Smooth muscle cell (in vitro differentiated cells): ENCODE measurements around the gene AGO1. TPM values are rescaled to one million over a fixed set of nuclear protein-coding genes. Genes with fewer than 3 reads are reported as not detected.
"Not testable (repeated sequence)": the region's sequence is repeated elsewhere in the genome, so short reads cannot be mapped to it uniquely, and the experiment has no call there.

Experiments
- DNase-seq: peaks from one replicate; lab custom pipeline; 2025; ENCODE audit not compliant: unreplicated experiment; lab: John Stamatoyannopoulos, UW
- H2AFZ ChIP-seq: fragments of 200-600 bp; sonication (generic); 2 replicates; pipeline ENCODE4 v1.6.0; 2016; ENCODE audit warnings: antibody characterized with exemption, low read depth, mild to moderate bottlenecking
- H3F3A ChIP-seq: fragments of 200-600 bp; sonication (generic); 2 replicates; pipeline ENCODE4 v1.6.0; 2017; ENCODE audit warnings: antibody characterized with exemption, low read depth
- H3K27ac ChIP-seq: fragments of 200-600 bp; sonication (generic); 2 replicates; pipeline ENCODE4 v1.5.1; 2016; ENCODE audit warnings: low read depth, mild to moderate bottlenecking
- H3K27me3 ChIP-seq: fragments of 200-600 bp; sonication (generic); 2 replicates; pipeline ENCODE4 v1.6.1; 2016; ENCODE audit warnings: low read depth, mild to moderate bottlenecking
- H3K36me3 ChIP-seq: fragments of 200-600 bp; sonication (generic); 2 replicates; pipeline ENCODE4 v1.5.1; 2016; ENCODE audit warnings: low read depth
- H3K4me1 ChIP-seq: fragments of 200-600 bp; sonication (generic); 2 replicates; pipeline ENCODE4 v1.5.1; 2016; ENCODE audit warnings: low read depth
- H3K4me2 ChIP-seq: fragments of 200-600 bp; sonication (generic); 2 replicates; pipeline ENCODE4 v1.6.0; 2016; ENCODE audit warnings: mild to moderate bottlenecking
- H3K4me3 ChIP-seq: fragments of 200-600 bp; sonication (generic); 2 replicates; pipeline ENCODE4 v1.5.1; 2016; ENCODE audit warnings: mild to moderate bottlenecking
- H3K79me2 ChIP-seq: fragments of 200-600 bp; sonication (generic); 2 replicates; pipeline ENCODE4 v1.6.0; 2016; ENCODE audit warnings: low read depth, mild to moderate bottlenecking
- H3K9ac ChIP-seq: fragments of 200-600 bp; sonication (generic); 2 replicates; pipeline ENCODE4 v1.6.0; 2016; ENCODE audit warnings: low read depth
- H3K9me3 ChIP-seq: fragments of 200-600 bp; sonication (generic); replicated peaks from 2 replicates; pipeline ENCODE4 v1.5.1; 2016; ENCODE audit warnings: low read depth
- H4K20me1 ChIP-seq: fragments of 200-600 bp; sonication (generic); 2 replicates; pipeline ENCODE4 v1.6.0; 2016; ENCODE audit warnings: low read depth
- WGBS: methylation state at CpG from one replicate; pipeline ENCODE4 v1.1.7; 2016; ENCODE audit warnings: low lambda C conversion rate; 5-methylcytosine and 5-hydroxymethylcytosine counted together
- polyA plus RNA-seq: library from polyadenylated mRNA; unstranded; fragments of >200 nt; fragmentation: Nextera tagmentation; extraction: Ambion mirVana; gene quantifications from 2 replicates; pipeline ENCODE4 v1.2.1, GENCODE V29; 2016
- total RNA-seq: library from RNA; depleted of rRNA; stranded (reverse); fragments of >200 nt; gene quantifications from 2 replicates; pipeline ENCODE4 v1.2.3, GENCODE V29; 2014
- TF ChIP-seq, protein P1 (sequence below): fragments of 200-600 bp; sonication (generic); IDR thresholded peaks from 2 replicates; pipeline ENCODE4 v1.5.1; 2017; ENCODE audit warnings: borderline replicate concordance, mild to moderate bottlenecking, antibody characterized with exemption; ENCODE audit not compliant: insufficient read depth, poor library complexity, severe bottlenecking

The AGO1 gene
- total and polyA plus RNA-seq, 2 experiments from 2014 or later = 4.9 to 10.8 TPM

DNA sequence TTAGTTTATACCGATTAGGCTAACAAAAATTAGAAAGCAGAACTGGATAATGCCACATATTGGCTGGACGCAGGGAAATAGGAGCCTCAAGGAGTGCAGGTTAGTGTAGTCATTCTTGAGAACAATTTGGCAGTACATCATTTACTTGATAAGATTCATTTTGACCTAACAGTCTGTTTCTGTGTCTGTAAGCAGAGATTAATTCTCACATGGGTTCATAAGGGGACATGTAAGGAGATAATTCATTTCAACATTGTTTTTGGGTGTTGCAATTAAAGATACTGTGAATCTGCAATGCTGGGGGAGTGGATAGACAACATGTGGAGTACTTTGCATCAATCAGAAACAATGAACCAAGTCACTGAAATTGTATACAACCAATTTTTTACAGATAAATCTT lies 79.9 kb downstream of the AGO1 start:
- TF ChIP-seq, protein P1, sequence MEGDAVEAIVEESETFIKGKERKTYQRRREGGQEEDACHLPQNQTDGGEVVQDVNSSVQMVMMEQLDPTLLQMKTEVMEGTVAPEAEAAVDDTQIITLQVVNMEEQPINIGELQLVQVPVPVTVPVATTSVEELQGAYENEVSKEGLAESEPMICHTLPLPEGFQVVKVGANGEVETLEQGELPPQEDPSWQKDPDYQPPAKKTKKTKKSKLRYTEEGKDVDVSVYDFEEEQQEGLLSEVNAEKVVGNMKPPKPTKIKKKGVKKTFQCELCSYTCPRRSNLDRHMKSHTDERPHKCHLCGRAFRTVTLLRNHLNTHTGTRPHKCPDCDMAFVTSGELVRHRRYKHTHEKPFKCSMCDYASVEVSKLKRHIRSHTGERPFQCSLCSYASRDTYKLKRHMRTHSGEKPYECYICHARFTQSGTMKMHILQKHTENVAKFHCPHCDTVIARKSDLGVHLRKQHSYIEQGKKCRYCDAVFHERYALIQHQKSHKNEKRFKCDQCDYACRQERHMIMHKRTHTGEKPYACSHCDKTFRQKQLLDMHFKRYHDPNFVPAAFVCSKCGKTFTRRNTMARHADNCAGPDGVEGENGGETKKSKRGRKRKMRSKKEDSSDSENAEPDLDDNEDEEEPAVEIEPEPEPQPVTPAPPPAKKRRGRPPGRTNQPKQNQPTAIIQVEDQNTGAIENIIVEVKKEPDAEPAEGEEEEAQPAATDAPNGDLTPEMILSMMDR = no peak
- no peak overlapping the region for H3K4me2 ChIP-seq
- no peak overlapping the region for H3K4me3 ChIP-seq
- H3K9me3 ChIP-seq = no peaks in the 10 kb centered on the region
- no peaks in the 10 kb centered on the region for H3K27me3 ChIP-seq
- no peaks in the 10 kb centered on the region for H3K4me1 ChIP-seq
- no peaks in the 10 kb centered on the region for H3K36me3 ChIP-seq
- peaks cover 56% of the 10 kb centered on the region for H4K20me1 ChIP-seq
- H3K9ac ChIP-seq = no peak overlapping the region
- H3K79me2 ChIP-seq = peaks cover 62% of the 10 kb centered on the region
- no peak for DNase-seq
- 96% methylated on average over 2 of the region's 2 CpGs for WGBS
- no peak overlapping the region for H3K27ac ChIP-seq
- no peaks in the 10 kb centered on the region for H3F3A ChIP-seq
- H2AFZ ChIP-seq = no peak overlapping the region

DNA sequence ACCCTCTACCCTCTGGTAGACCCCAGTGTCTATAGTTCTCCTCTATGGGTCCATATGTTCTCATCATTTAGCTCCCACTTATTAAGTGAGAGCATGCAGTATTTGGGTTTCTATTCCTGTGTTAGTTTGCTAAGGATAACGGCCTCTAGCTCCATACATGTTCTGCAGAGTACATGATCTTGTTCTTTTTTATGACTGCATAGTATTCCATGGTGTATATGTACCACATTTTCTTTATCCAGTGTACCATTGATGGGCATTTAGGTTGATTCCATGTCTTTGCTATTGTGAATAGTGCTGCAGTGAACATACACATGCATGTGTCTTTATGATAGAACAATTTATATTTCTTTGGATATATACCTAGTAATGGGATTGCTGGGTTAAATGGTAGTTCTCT lies 81.3 kb downstream of the AGO1 start:
- H3K9ac ChIP-seq, H3F3A ChIP-seq, DNase-seq, H3K4me1 ChIP-seq, H3K4me2 ChIP-seq, H3K36me3 ChIP-seq, H3K9me3 ChIP-seq, H3K27me3 ChIP-seq, H3K27ac ChIP-seq, H2AFZ ChIP-seq, H3K4me3 ChIP-seq: not testable (repeated sequence)
- Histone ChIP-seq H4K20me1 (peaks cover 46% of the 10 kb centered on the region), H3K79me2 (peaks cover 56% of the 10 kb centered on the region)
- 100% methylated on average over 1 of the region's 1 CpG for WGBS

DNA sequence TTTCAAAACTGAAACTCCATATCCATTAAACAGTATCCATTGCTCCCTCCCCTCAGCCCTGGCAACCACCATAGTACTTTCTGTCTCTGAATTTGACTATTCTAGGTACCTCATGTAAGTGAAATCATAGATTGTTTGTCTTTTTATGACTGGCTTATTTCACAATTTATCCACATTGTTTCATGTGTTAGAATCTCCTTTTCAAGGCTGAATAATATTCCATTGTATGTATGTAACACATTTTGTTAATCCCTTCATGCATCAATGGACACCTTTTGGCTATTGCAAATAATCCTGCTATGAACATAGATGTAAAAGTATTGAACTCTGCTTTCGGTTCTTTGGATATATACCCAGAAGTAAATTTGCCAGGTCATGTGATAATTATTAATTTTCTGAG lies 85.4 kb downstream of the AGO1 start:
- peaks cover 42% of the 10 kb centered on the region for H3K79me2 ChIP-seq

GRCh38 chr1:35971601-35972000 lies 88.6 kb downstream of the AGO1 start:
- no peak overlapping the region for H3K9ac ChIP-seq
- peaks cover 26% of the 10 kb centered on the region for H3K36me3 ChIP-seq
- H3F3A ChIP-seq = no peaks in the 10 kb centered on the region
- TF ChIP-seq, protein P1 = no peak
- no peak overlapping the region for H2AFZ ChIP-seq
- H3K27me3 ChIP-seq = no peaks in the 10 kb centered on the region
- no peak overlapping the region for H3K27ac ChIP-seq
- 94% methylated on average over 2 of the region's 2 CpGs for WGBS
- H3K4me2 ChIP-seq = no peak overlapping the region
- no peaks in the 10 kb centered on the region for H3K9me3 ChIP-seq
- H3K79me2 ChIP-seq = peaks cover 33% of the 10 kb centered on the region
- no peak for DNase-seq
- H4K20me1 ChIP-seq = peaks cover 15% of the 10 kb centered on the region
- H3K4me1 ChIP-seq = no peaks in the 10 kb centered on the region
- H3K4me3 ChIP-seq = no peak overlapping the region

More for the DNA sequence above, 85.4 kb downstream of the AGO1 start:
- H2AFZ ChIP-seq = no peak overlapping the region
- no peak for DNase-seq
- whole genome bisulfite sequencing = 95% methylated on average over 1 of the region's 1 CpG
- no peaks in the 10 kb centered on the region for H3K27me3 ChIP-seq
- H3K36me3 ChIP-seq = peaks cover 10% of the 10 kb centered on the region
- no peak overlapping the region for H3K4me2 ChIP-seq
- TF ChIP-seq, protein P1 = no peak
- H3K4me3 ChIP-seq = no peak overlapping the region
- no peaks in the 10 kb centered on the region for H3K4me1 ChIP-seq
- H3K27ac ChIP-seq = no peak overlapping the region
- H3F3A ChIP-seq = no peaks in the 10 kb centered on the region
- H4K20me1 ChIP-seq = peaks cover 31% of the 10 kb centered on the region
- no peak overlapping the region for H3K9ac ChIP-seq
- no peaks in the 10 kb centered on the region for H3K9me3 ChIP-seq

DNA sequence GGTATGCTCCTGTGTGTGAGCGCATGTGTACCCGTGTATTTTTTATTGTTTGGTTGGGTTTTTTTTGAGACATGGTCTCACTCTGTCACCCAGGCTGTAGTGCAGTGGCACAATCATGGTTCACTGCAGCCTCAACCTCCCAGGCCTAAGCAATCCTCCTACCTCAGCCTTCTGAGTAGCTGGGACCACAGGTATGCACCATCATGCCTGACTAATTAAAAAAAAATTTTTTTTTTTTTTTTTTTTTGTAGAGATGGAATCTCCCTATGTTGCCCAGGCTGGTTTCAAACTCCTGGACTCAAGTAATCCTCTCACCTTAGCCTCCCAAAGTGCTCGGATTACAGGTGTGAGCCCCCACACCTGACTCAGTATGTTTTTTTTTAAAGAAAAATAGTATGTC lies 89.6 kb downstream of the AGO1 start:
- H4K20me1 ChIP-seq = peaks cover 15% of the 10 kb centered on the region
- not testable (repeated sequence) for H3K4me3 ChIP-seq, H3K4me1 ChIP-seq, H3F3A ChIP-seq, H3K27ac ChIP-seq, H3K9me3 ChIP-seq, H3K4me2 ChIP-seq, H3K27me3 ChIP-seq, H2AFZ ChIP-seq, H3K9ac ChIP-seq, DNase-seq
- WGBS = 98% methylated on average over 3 of the region's 3 CpGs
- H3K79me2 ChIP-seq = peaks cover 38% of the 10 kb centered on the region
- H3K36me3 ChIP-seq = peaks cover 28% of the 10 kb centered on the region
